Tibial nerve (tissue), 3 donors: Measurements from ENCODE around the gene AKAP7.

ENCODE experiments used
- POLR2A ChIP-seq, 2 donors: fragments of 450-650 bp; IDR thresholded peaks; one replicate each; pipeline ENCODE4 v1.6.1; 2017; ENCODE audit warnings: antibody characterized with exemption in 2 of 2, mild to moderate bottlenecking in 2 of 2, moderate library complexity in 2 of 2
- TF ChIP-seq, protein P1 (sequence below), 5 experiments: fragments of 200-600 bp in 3 of 5; fragments of 450-650 bp in 2 of 5; sonication (generic) in 3 of 5; IDR thresholded peaks; one replicate each; pipeline ENCODE4 v1.5.1; 2016 to 2019; ENCODE audit warnings: antibody characterized with exemption in 5 of 5, mild to moderate bottlenecking in 3 of 5, moderate library complexity in 2 of 5

DNA sequence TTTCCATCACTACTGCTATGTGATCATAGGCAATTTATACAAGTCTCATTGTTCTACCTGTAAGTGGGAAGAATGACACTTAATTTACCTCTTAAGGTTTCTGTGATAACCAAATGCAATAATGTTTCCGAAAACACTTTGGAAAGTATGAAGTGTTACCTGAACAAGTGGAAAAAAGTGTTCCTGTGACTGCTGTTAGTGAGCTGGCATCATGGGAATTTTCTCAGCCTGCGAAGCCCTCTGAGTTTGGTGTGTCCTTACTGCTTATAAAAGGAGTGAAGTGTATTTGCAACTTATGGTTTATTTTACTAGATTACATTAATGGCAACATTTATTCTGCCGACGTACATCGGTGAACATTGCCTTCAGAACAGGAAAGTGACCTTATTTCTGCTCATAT, 133.0 kb downstream of the AKAP7 start:
- no peak for TF ChIP-seq POLR2A (IDR thresholded peaks at IDR 0.05)
- TF ChIP-seq, protein P1, sequence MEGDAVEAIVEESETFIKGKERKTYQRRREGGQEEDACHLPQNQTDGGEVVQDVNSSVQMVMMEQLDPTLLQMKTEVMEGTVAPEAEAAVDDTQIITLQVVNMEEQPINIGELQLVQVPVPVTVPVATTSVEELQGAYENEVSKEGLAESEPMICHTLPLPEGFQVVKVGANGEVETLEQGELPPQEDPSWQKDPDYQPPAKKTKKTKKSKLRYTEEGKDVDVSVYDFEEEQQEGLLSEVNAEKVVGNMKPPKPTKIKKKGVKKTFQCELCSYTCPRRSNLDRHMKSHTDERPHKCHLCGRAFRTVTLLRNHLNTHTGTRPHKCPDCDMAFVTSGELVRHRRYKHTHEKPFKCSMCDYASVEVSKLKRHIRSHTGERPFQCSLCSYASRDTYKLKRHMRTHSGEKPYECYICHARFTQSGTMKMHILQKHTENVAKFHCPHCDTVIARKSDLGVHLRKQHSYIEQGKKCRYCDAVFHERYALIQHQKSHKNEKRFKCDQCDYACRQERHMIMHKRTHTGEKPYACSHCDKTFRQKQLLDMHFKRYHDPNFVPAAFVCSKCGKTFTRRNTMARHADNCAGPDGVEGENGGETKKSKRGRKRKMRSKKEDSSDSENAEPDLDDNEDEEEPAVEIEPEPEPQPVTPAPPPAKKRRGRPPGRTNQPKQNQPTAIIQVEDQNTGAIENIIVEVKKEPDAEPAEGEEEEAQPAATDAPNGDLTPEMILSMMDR (IDR thresholded peaks at IDR 0.05), result no peak
